ENCODE data around the gene KATNAL2.

Gene KATNAL2, protein sequence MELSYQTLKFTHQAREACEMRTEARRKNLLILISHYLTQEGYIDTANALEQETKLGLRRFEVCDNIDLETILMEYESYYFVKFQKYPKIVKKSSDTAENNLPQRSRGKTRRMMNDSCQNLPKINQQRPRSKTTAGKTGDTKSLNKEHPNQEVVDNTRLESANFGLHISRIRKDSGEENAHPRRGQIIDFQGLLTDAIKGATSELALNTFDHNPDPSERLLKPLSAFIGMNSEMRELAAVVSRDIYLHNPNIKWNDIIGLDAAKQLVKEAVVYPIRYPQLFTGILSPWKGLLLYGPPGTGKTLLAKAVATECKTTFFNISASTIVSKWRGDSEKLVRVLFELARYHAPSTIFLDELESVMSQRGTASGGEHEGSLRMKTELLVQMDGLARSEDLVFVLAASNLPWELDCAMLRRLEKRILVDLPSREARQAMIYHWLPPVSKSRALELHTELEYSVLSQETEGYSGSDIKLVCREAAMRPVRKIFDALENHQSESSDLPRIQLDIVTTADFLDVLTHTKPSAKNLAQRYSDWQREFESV

GRCh38 chr18:46917108-46917802, at the start of gene KATNAL2, which contains the start of gene PIAS2:
Gene KATNAL2 (plus strand): TSS chr18:46917602. CDS start chr18:46946873, 29,271 bp downstream.
Gene PIAS2 (minus strand): TSS chr18:46917507. CDS start chr18:46917345, 162 bp downstream.
- DNase-seq, result no peak

DNA sequence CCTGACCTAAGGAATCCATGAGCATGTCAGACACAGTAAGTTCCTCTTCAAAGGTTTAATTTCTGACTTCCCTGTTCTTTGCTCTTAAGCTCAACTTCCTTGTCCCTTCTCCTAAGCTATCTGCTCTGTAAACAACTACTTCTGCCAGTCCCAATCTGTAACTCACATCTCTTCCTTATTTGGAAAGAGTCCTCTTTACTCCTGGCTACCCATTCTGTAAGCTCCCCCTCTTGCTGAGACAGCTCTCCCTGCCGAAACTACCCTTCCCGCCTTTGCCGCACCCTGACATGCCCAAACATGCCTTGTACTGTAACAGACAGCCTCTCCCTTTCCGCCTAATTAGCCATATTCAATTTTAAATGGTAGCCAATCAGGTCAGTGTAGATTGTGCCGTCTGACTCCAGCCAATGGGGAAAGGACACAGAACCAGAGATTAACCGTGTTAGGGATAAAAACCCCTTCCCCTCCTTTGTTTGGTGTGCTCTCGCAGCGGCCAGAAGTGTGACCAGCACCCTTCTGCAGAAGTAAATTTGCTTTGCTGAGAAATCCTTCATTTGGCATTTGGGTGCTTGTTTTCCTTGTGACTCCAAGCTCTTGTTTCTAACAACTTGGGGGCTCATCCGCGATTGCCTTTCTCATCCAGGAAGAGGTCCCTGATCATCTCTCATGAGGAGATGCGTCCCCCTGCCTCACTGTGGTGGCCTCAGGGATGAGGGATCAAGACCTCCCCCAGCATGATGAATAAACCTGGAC, 49.1 kb upstream of the KATNAL2 start:
- DNase-seq, result no peak

DNA sequence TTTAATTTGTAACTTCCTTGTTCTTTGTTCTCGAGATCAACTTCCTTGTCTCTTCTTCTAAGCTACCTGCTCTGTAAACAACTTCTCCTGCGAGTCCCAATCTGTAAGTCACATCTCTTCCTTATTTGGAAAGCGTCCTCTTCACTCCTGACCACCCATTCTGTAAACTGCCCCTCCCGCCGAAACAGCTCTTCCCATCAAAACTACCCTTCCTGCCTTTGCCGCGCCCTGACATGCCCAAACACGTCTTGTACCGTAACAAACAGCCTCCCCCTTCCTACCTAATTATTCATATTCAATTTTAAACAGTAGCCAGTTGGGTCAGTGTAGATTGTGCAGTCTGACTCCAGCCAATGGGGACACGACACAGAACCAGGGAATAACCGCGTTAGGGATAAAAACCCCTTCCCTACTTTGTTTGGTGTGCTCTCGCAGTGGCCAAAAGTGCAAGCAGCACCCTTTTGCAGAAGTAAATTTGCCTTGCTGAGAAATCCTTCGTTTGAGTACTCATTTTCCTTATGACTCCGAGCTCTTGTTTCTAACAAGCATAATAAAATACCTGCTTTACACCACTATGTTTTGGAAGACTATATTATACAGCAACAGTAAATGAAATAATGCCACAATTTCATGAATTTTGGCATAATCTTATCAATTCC, 39.9 kb upstream of the KATNAL2 start:
- no peak for DNase-seq

DNA sequence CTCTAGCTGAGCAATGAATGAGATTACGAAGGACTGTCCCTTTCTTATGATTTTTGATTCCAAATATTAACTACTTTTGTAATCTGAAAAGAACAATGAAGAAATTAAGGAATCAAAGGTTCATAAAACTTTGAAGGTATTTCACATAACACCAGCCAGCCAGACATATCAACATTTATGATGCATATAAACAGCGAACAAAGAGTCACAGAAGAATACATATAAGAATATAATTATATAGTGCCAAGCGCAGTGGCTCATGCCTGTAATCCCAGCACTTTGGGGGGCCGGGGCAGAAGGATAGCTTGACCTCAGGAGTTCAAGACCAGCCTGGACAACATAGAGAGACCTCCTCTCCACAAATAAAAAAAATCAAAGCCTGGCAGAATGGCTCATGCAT, 34.2 kb upstream of the KATNAL2 start:
- DNase-seq, result no peak

- no peak for DNase-seq
These were observed 30.5 kb upstream of the KATNAL2 start for GRCh38 chr18:46886893-46887292.

DNA sequence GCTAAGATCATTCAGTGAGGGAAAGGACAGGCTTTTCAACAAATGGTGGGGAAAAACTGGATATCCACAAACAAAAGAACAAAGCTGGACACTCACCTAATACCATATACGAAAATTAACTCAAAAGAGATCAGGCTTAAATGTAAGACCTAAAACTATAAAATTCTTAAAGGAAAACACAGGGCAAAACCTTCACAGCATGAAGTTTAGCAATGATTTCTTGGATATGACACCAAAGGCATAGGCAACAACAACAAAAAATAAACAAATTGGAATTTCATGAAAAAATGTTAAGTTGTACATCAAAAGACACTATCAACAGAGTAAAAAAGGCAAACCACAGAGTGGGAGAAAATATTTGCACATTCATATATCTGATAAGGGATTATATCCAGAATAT, 28.4 kb upstream of the KATNAL2 start:
- DNase-seq, result no peak

DNA sequence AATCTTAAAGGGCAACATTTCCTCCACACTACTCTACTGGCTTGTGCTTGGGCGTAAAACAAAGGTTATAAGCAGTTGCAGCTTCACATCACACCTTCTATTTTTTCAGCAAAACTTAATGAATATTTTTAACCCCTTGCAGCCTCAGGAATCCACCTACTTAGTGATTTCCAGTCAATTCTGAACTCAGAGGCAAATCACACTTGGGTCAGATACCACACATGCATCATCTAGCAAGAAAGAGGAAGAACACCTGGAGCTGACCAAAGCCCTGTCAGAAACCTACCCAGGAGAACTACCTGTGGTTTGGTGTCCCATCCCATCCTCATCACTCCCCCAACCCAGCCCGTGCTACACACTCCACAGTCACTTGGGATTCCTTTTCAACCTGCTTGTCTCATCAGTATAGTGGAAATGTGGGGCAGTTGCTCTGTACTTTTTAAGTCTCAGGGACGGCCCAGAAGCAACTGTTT, 25.6 kb upstream of the KATNAL2 start:
- no peak for DNase-seq

DNA sequence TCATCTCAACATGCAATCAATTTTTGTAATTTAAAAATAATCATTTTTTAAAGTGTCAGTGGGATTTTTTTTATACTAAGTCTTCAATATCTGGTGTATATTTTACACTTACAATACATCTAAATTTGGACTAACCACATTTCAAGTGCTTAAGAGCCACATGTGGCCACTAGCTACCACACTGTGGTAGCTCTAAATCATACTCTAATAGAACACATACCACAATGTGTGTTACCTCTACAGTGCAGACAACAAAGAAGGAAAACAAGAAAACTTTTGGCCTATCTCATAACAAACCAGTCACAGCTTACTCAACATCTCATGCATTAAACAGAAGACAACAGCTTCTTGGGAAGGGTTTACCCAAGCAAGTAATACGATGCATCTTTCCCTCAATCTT, 24.6 kb upstream of the KATNAL2 start:
- DNase-seq, result no peak

- no peak for DNase-seq
These were observed 24.0 kb upstream of the KATNAL2 start for GRCh38 chr18:46893360-46893759.

DNA sequence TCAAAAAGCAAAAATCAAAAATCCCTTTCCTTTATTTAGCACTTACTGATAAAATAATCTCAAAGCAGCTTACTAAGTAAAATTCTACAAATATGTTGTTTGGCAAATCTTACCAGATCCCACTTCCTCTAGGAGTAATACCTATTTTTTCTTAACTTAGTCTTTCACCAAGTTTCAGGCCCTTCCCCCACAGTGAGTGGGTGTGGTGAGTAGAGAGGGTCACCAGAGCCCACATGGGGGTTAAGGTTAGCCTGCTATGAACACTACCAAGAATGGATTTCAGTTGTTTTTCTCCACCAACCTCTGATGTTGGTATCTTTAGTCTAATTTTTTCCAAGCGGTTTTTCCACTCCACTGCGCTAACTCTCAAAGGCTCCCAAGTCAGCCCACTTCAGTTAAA, 23.3 kb upstream of the KATNAL2 start:
- no peak for DNase-seq

- no peak for DNase-seq
These were observed 18.0 kb upstream of the KATNAL2 start for GRCh38 chr18:46899274-46899948.

GRCh38 chr18:46903406-46903805, 14.0 kb upstream of the KATNAL2 start:
- no peak for DNase-seq

DNA sequence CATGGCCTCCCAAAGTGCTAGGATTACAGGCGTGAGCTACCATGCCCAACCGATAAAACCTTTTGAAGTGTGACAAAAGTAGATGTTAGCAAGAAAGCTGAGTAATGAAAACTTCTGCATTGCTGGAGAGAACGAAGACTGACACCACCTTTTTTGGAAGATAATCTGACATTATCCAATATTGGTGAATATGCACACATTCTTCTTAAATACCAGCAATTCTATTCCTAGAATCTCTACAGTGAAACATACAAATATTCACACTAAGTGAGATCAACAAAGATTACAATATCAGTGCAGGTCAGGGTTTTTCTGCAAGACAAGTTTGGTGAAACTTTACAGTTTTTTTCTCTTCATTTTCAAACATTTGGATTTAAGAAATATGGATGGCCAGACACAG, 7.9 kb upstream of the KATNAL2 start:
- DNase-seq, result no peak

GRCh38 chr18:46910856-46911255, 6.5 kb upstream of the KATNAL2 start:
- no peak for DNase-seq

DNA sequence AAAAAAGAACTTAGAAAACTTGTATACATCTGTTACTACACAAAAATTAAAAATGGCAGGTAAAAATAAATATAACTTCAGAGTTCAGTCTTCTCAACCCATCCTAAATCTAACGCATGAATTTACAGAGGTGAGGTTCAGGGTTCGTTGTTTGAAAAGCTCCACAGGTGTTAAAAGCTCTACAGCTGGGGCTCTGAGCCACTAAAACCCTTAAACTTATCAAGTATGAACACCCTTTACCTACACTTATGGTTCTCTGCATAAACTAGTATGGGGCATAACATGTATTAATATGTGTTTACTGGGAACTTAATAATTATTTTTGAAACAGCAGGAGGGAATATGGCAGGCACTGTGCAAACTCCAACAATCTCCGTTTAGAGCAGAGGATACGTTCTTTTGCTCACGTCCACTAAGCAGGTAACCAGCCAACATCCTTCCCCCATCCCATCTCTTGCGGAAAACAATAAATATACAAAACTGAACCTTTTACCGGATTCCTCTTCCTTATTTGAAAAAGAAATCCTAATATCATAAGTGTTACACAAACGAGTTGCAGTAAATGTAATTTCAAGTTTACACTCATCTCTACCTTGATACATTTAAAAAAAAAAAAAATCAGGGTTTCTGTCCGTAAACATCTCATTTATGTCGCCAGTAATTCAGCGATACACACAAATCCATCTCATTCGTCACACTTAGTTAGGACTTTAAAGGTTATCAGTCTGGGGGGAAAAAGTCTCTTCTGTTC, 1.4 kb upstream of the KATNAL2 start:
- DNase-seq, result no peak

DNA sequence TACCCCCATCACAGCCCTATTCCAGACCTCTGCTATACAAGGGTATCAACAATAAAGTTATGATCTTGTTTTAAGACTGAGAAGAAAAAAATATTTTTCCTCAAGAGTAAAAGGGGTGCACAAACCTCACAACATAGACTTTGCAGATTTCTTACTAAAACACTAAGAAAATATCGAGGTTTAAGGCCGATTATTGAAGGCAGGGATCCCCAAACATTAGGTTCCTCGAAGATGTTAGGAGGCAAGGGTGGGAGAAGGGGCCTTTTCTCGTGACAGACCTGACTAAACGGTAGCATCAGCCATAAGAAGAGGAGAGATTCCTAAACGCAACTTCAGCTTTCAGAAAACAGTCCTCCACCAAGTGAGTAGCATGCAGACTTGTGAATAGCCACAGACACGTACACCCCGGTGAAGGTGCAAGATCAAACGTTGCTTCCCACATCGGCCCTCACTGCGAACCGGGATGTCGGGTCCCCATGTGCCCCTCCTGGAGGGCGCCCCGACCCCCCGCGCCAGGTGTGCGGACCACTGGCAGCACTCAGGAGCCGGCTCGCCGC, 773 bp upstream of the KATNAL2 start:
- DNase-seq, result no peak

DNA sequence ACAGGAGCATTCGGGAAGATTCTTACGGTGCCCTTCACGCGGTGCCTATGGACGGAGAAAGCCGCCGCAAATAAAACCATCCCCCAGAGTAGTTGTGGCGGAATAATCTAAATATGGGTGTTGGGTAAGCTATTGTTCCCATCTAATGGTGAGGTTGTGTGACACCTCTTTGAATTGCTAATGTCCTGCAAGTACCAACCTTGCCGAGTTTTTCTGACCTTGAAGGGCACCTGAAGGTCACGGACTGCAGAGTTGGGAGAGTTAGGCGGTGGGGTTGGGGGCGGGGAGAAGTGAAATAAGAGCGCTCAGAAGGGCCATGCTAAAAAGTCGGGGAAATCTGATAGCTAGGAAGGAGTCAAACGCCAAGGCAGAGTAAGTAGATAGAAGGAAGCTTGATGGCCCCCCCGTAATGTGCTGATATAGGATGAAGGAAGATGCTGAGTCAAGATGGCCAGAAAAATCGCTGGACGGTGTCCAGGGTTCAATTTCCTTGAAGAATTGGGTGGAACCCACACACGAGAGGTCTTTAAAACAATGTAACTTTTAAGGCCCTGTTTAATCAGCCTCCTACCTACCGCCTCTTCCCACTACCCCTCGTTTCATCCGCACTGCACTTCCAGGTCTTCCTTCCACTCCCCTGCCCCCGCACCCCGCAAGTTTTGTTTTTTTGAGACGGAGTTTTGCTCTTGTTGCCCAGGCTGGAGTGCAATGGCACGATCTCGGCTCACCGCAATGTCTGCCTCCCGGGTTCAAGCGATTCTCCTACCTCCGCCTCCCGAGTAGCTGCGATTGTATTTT, 600 bp downstream of the KATNAL2 start:
- no peak for DNase-seq

DNA sequence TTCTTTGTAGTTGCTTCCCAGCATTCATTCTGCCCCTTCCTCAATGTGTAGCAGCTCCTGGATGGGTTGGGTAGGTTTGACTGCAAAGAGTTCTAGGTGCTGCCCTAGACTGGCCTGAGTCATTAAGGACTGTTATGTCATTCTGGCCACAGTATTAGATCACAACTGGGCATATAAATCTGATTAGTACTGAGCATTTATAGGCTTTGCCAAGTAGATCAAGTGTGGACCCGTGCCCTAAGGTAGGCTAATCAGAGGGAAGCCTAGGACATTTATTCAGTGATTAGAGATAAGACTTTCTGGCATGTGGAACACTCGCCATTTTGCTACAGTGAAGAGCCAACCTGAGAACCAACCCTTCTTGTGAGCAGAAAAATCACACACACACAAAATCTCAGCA, 2.7 kb downstream of the KATNAL2 start:
- DNase-seq, result no peak

DNA sequence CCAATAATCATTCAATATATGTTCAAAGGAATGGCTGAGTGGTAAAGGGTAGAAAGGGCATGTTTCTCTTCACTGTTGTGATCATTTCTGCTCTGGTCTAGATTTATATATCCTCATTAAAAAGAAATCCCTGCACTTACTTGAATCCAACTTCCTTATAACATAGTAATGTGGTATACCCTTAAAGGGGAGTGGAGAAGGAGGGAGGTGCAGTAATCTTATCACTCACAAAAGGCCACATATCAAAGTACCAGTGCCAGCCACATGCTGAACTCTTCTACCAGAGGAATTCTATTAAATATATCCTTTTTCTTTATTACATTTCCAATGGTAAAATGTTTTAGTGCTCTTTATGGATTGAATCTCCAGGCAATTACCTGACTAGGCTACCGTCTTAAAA, 3.3 kb downstream of the KATNAL2 start:
- no peak for DNase-seq
